ENCODE measurements around the gene AFAP1.

GRCh38 chr4:7909463-7910262, 30.0 kb downstream of the AFAP1 start:
- TF ChIP-seq CTCF (IDR thresholded peaks at IDR 0.05) (no peak), POLR2A (IDR thresholded peaks at IDR 0.05) (no peak)

Data from Peyer's patch (tissue), 4 donors.